Thoracic aorta (tissue), 2 donors: ENCODE measurements around the gene MTERF1. TPM values are rescaled to one million over a fixed set of nuclear protein-coding genes. Genes with fewer than 3 reads are reported as not detected.
"Not testable (repeated sequence)": the region's sequence is repeated elsewhere in the genome, so short reads cannot be mapped to it uniquely, and the experiment has no call there.

Experiments
- ATAC-seq: fragments of 150-250 bp; one replicate; pipeline ENCODE4 v1.8.0; 2017; ENCODE audit warnings: low read depth; ENCODE audit not compliant: insufficient number of reproducible peaks, low FRiP score
- DNase-seq: peaks from one replicate; pipeline ENCODE4 v3.0.0-alpha.2; 2020; ENCODE audit warnings: low spot score
- H3K27ac ChIP-seq, 2 donors: fragments of 200-600 bp; sonication (generic); 1 replicate in 1 of 2; 2 replicates in 1 of 2; pipeline ENCODE4 v1.5.1; 2016; ENCODE audit warnings: mild to moderate bottlenecking in 2 of 2, moderate library complexity in 2 of 2
- H3K27me3 ChIP-seq: fragments of 200-600 bp; sonication (generic); replicated peaks from 2 replicates; pipeline ENCODE4 v1.6.0; 2016; ENCODE audit warnings: mild to moderate bottlenecking; ENCODE audit not compliant: insufficient read depth
- H3K36me3 ChIP-seq: fragments of 200-600 bp; sonication (generic); one replicate; pipeline ENCODE4 v1.5.1; 2016
- H3K4me1 ChIP-seq, 2 donors: fragments of 200-600 bp; sonication (generic); 1 replicate in 1 of 2; 2 replicates in 1 of 2; pipeline versions ENCODE4 v1.5.1 to v1.6.0; 2016; ENCODE audit warnings: low read depth in 2 of 2, mild to moderate bottlenecking in 1 of 2; ENCODE audit not compliant: control insufficient read depth in 1 of 2
- H3K4me3 ChIP-seq: fragments of 200-600 bp; sonication (generic); 2 replicates; pipeline ENCODE4 v1.5.1; 2016; ENCODE audit warnings: mild to moderate bottlenecking
- H3K9me3 ChIP-seq: fragments of 200-600 bp; sonication (generic); 2 replicates; pipeline ENCODE4 v1.5.1; 2016
- CTCF ChIP-seq: fragments of 200-600 bp; sonication (generic); IDR thresholded peaks from one replicate; pipeline ENCODE4 v1.5.1; 2019; ENCODE audit warnings: antibody characterized with exemption
- total RNA-seq, 2 donors: library from RNA; depleted of rRNA; stranded (reverse); fragments of >200 nt; gene quantifications; one replicate each; pipeline versions ENCODE4 v1.1.0 to v1.2.3, GENCODE V29; 2016

The MTERF1 gene
- total RNA-seq, 2 donors from 2014 or later, result 6.1 to 13.3 TPM

- H3K4me3 ChIP-seq, result no peak overlapping the region
- no peaks in the 10 kb centered on the region for H3K36me3 ChIP-seq
- H3K9me3 ChIP-seq, result no peaks in the 10 kb centered on the region
- no peak for ATAC-seq
- no peak for TF ChIP-seq CTCF
- no peak overlapping the region for H3K27ac ChIP-seq
- no peak for DNase-seq
- H3K27me3 ChIP-seq, result no peaks in the 10 kb centered on the region
- no peaks in the 10 kb centered on the region for H3K4me1 ChIP-seq
These were observed 10.8 kb downstream of the MTERF1 start for GRCh38 chr7:91869661-91870060.

- ATAC-seq, result no peak
- TF ChIP-seq CTCF, result no peak
- H3K27me3 ChIP-seq, result no peaks in the 10 kb centered on the region
- H3K4me1 ChIP-seq, result no peaks in the 10 kb centered on the region
- no peak overlapping the region for H3K4me3 ChIP-seq
- no peaks in the 10 kb centered on the region for H3K9me3 ChIP-seq
- no peaks in the 10 kb centered on the region for H3K36me3 ChIP-seq
- no peak for DNase-seq
- H3K27ac ChIP-seq, result no peak overlapping the region
These were observed 13.8 kb downstream of the MTERF1 start for GRCh38 chr7:91866599-91867148.

- ATAC-seq (no peak), DNase-seq (no peak)
- H3K27ac ChIP-seq, result no peak overlapping the region
- no peak overlapping the region for H3K4me3 ChIP-seq
- TF ChIP-seq CTCF, result no peak
- no peaks in the 10 kb centered on the region for H3K27me3 ChIP-seq
- no peaks in the 10 kb centered on the region for H3K9me3 ChIP-seq
- H3K4me1 ChIP-seq, result no peaks in the 10 kb centered on the region
- H3K36me3 ChIP-seq, result no peaks in the 10 kb centered on the region
These were observed 15.0 kb downstream of the MTERF1 start for GRCh38 chr7:91865511-91865910.

- H3K4me1 ChIP-seq, H3K27me3 ChIP-seq, DNase-seq, H3K4me3 ChIP-seq, H3K9me3 ChIP-seq, H3K36me3 ChIP-seq, ATAC-seq, H3K27ac ChIP-seq: not testable (repeated sequence)
These were observed 15.9 kb downstream of the MTERF1 start for GRCh38 chr7:91864604-91865003.

- TF ChIP-seq CTCF, result no peak
- H3K27ac ChIP-seq, result no peak overlapping the region
These were observed 16.4 kb downstream of the MTERF1 start for GRCh38 chr7:91864070-91864469.

GRCh38 chr7:91852263-91852741, 28.2 kb downstream of the MTERF1 start:
- no peak for DNase-seq
- no peaks in the 10 kb centered on the region for H3K4me1 ChIP-seq
- TF ChIP-seq CTCF, result no peak
- ATAC-seq, result no peak
- no peaks in the 10 kb centered on the region for H3K27me3 ChIP-seq
- no peaks in the 10 kb centered on the region for H3K36me3 ChIP-seq
- H3K4me3 ChIP-seq, result no peak overlapping the region
- peaks cover 7% of the 10 kb centered on the region for H3K9me3 ChIP-seq
- H3K27ac ChIP-seq, result no peak overlapping the region

More at GRCh38 chr7:91864070-91864469, 16.4 kb downstream of the MTERF1 start:
- no peaks in the 10 kb centered on the region for H3K36me3 ChIP-seq
- H3K27me3 ChIP-seq, result no peaks in the 10 kb centered on the region
- ATAC-seq (no peak), DNase-seq (no peak)
- no peak overlapping the region for H3K4me3 ChIP-seq
- no peaks in the 10 kb centered on the region for H3K4me1 ChIP-seq
- no peaks in the 10 kb centered on the region for H3K9me3 ChIP-seq
